PC-3 (cell line): ENCODE measurements around the gene SSTR5.

Source experiments
- EZH2phosphoT487 ChIP-seq: fragments of 300-600 bp; sonication (generic); IDR thresholded peaks from 2 replicates; pipeline ENCODE4 v1.6.1; 2018; ENCODE audit warnings: mild to moderate bottlenecking, antibody characterized with exemption, low read length, borderline replicate concordance
- TF ChIP-seq, protein P1 (sequence below): fragments of 300-600 bp; sonication (generic); conservative IDR thresholded peaks from 2 replicates; pipeline ENCODE4 v1.5.1; 2017; ENCODE audit warnings: antibody characterized with exemption, low read depth, mild to moderate bottlenecking, low read length

DNA sequence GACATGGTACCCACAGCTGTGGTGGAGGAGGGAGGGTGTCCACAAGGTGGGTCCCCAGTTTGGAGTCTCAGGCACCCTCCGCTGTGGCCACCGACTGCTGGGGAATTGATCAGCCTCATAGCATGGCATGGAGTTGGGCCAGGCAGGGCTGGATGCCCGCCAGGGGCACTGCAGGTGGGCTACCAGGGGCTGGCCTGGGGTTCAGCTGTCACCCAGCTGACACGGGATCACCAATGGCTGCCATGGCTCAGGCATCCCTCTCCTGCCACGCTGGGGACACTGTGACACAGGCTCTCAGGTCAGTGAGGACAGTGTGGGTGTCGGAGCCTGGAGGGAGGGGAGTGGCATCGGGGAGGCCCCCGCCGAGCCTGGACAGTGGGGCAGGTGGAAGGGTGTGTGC, 19.8 kb upstream of the SSTR5 start:
- TF ChIP-seq, protein P1, sequence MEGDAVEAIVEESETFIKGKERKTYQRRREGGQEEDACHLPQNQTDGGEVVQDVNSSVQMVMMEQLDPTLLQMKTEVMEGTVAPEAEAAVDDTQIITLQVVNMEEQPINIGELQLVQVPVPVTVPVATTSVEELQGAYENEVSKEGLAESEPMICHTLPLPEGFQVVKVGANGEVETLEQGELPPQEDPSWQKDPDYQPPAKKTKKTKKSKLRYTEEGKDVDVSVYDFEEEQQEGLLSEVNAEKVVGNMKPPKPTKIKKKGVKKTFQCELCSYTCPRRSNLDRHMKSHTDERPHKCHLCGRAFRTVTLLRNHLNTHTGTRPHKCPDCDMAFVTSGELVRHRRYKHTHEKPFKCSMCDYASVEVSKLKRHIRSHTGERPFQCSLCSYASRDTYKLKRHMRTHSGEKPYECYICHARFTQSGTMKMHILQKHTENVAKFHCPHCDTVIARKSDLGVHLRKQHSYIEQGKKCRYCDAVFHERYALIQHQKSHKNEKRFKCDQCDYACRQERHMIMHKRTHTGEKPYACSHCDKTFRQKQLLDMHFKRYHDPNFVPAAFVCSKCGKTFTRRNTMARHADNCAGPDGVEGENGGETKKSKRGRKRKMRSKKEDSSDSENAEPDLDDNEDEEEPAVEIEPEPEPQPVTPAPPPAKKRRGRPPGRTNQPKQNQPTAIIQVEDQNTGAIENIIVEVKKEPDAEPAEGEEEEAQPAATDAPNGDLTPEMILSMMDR = no peak
- TF ChIP-seq EZH2phosphoT487 = no peak
